ENCODE measurements around the gene GJD4.
A peak's percentile ranks its signal among the peaks of the same experiment; 100 is the strongest.

Gene GJD4

DNA sequence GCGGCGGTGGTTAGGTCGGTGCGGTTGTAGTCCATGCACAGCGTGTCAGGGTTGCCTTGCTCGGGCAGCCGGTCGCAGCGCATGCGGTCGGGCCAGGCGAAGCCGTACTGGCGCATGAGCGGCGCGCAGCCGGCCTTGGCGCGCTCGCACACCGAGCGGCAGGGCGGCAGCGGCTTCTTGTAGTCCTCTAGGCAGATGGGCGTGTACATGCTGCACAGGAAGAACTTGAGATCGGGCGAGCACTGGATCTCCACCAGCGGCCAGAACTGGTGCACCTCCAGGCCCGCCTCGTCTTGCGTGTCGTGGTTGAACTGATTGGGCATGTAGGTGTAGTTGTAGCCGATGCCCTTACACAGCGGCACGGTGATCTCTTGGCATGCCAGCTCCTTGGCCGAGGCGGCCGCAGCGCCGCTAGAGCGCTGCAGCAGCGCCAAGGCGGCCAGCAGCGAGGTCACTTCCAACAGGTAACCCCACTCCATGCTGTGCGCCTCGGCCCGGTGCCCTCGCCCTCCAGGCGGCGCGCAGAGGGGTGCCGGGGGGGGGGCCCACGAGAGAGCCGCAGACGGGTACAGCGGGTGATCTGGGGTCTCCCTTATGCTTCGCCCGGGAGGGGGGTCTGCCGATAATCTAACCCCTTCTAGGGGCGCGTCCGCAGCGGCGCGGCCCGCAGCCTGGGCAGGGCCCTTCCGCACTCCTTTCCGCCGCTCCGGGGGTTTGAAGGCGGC, 36.0 kb downstream of the GJD4 start:
- H3K4me3 Mint-ChIP-seq, result peak overlapping the region; percentile 94 to 95 (median 95)
- no peaks in the 10 kb centered on the region for H3K9me3 Mint-ChIP-seq

GRCh38 chr10:35641676-35642034, 36.5 kb downstream of the GJD4 start:
- Mint-ChIP-seq H3K4me3 (peak overlapping the region; percentile 94 to 95 (median 95)), H3K9me3 (no peaks in the 10 kb centered on the region), H3K4me1 (peaks cover 36% of the 10 kb centered on the region), H3K27ac (peak overlapping the region in 1 of 3 experiments; percentile 85), H3K27me3 (ENCODE audit: low read depth) (peaks cover 28% of the 10 kb centered on the region), H3K36me3 (ENCODE audit: low read depth) (no peaks in the 10 kb centered on the region)
- TF ChIP-seq CTCF (IDR thresholded peaks at IDR 0.05; ENCODE audit: unreplicated experiment in 3 of 3), result no peak

More for the DNA sequence above, 36.0 kb downstream of the GJD4 start:
- Mint-ChIP-seq H3K27ac (peak overlapping the region; percentile 68 to 90 (median 84)), H3K36me3 (ENCODE audit: low read depth) (no peaks in the 10 kb centered on the region), H3K4me1 (peaks cover 40% of the 10 kb centered on the region), H3K27me3 (ENCODE audit: low read depth) (peaks cover 30% of the 10 kb centered on the region)
- TF ChIP-seq CTCF (IDR thresholded peaks at IDR 0.05; ENCODE audit: unreplicated experiment in 3 of 3), result no peak

DNA sequence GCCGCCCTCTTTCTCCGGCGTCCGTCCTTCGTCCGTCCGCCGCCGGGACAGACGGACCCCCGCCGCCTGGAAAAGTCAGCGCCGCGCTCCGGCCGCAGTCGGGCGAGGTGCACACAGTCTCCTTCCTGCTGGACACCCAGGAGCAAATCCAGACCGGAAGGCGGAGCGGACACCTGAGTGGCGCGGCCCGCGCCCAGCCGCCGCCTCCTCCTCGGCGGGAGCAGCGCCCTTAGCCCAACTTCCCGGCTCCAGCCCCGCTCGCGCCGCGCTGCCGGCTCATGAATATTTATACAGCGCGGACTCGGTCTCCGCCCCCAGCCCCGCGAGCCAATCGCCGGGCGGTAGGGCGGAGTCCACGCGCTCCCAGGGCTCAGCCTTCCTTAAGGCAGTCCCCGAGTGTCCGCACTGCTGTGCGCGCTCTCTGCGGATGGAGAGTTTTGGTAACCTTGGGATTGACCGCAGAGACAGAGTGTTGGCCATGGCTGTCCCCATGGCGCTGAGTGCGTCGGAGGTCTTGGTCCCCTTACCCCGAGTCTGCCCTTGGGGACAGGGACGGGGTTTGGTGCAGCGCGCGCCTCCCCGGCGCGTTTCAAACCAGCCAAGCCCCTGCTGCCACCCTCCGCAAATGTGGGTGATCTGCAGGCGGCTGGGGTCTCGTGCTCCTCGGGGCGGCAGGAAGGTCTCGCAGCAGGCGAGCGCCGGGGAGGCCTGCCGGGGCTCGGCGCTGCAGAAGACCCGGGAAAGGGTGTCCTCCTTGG, 37.1 kb downstream of the GJD4 start, which contains the start of gene FZD8:
FZD8 (minus strand) TSS at position 262 of the 758 bp plus-strand sequence. CDS start 867 bp downstream, outside the sequence.
- peak; percentile 33 to 36 (median 33) for TF ChIP-seq CTCF (IDR thresholded peaks at IDR 0.05; ENCODE audit: unreplicated experiment in 3 of 3)
- H3K4me1 Mint-ChIP-seq, result peaks cover 30% of the 10 kb centered on the region
- H3K27me3 Mint-ChIP-seq (ENCODE audit: low read depth), result peaks cover 23% of the 10 kb centered on the region
- H3K36me3 Mint-ChIP-seq (ENCODE audit: low read depth), result peaks cover 1% of the 10 kb centered on the region
- H3K27ac Mint-ChIP-seq, result peak within 1 kb of the TSS; percentile 80 to 90 (median 85)
- peaks cover 1% of the 10 kb centered on the region for H3K9me3 Mint-ChIP-seq
- H3K4me3 Mint-ChIP-seq, result peak within 1 kb of the TSS; percentile 94 to 95 (median 95)

- TF ChIP-seq CTCF (IDR thresholded peaks at IDR 0.05; ENCODE audit: unreplicated experiment in 3 of 3), result no peak
- Mint-ChIP-seq H3K27me3 (ENCODE audit: low read depth) (peaks cover 17% of the 10 kb centered on the region), H3K27ac (peak overlapping the region; percentile 64 to 85 (median 80)), H3K36me3 (ENCODE audit: low read depth) (peaks cover 3% of the 10 kb centered on the region), H3K4me3 (peak overlapping the region; percentile 94 to 95 (median 95)), H3K4me1 (peaks cover 25% of the 10 kb centered on the region), H3K9me3 (peaks cover 4% of the 10 kb centered on the region)
Observed at GRCh38 chr10:35642793-35643114, 37.6 kb downstream of the GJD4 start.

GRCh38 chr10:35643151-35644049, 38.3 kb downstream of the GJD4 start:
- Mint-ChIP-seq H3K36me3 (ENCODE audit: low read depth) (peaks cover 3% of the 10 kb centered on the region), H3K4me3 (peak overlapping the region; percentile 94 to 95 (median 95)), H3K4me1 (peaks cover 19% of the 10 kb centered on the region), H3K9me3 (peaks cover 4% of the 10 kb centered on the region), H3K27me3 (ENCODE audit: low read depth) (peaks cover 12% of the 10 kb centered on the region), H3K27ac (peak overlapping the region; percentile 64 to 85 (median 80))
- no peak for TF ChIP-seq CTCF (IDR thresholded peaks at IDR 0.05; ENCODE audit: unreplicated experiment in 3 of 3)
